Chondrocyte (in vitro differentiated cells): ENCODE data around the gene PLXND1. TPM values are rescaled to one million over a fixed set of nuclear protein-coding genes. Genes with fewer than 3 reads are reported as not detected.

Experiments
- DNase-seq: peaks from one replicate; pipeline ENCODE4 v3.0.0; 2021; ENCODE audit warnings: mixed read lengths, low spot score
- H3K27ac Mint-ChIP-seq: one replicate; pipeline ENCODE4 v1.8.0; 2021; ENCODE audit warnings: mild to moderate bottlenecking, moderate library complexity, mixed read lengths; ENCODE audit not compliant: unreplicated experiment
- H3K27me3 Mint-ChIP-seq: 2 replicates; pipeline ENCODE4 v1.8.0; 2021; ENCODE audit warnings: low read depth, mixed read lengths
- H3K36me3 Mint-ChIP-seq: 2 replicates; pipeline ENCODE4 v1.8.0; 2021; ENCODE audit warnings: low read depth, mixed read lengths
- H3K4me1 Mint-ChIP-seq: 2 replicates; pipeline ENCODE4 v1.8.0; 2021; ENCODE audit warnings: low read depth, mild to moderate bottlenecking, mixed read lengths
- H3K4me3 Mint-ChIP-seq: one replicate; pipeline ENCODE4 v1.8.0; 2021; ENCODE audit warnings: mild to moderate bottlenecking, moderate library complexity, mixed read lengths; ENCODE audit not compliant: unreplicated experiment
- H3K9me3 Mint-ChIP-seq: 2 replicates; pipeline ENCODE4 v1.8.0; 2021; ENCODE audit warnings: low read depth, mixed read lengths
- CTCF ChIP-seq: fragments of 200-600 bp; sonication (generic); IDR thresholded peaks from 2 replicates; pipeline ENCODE4 v1.5.0; 2021; ENCODE audit warnings: antibody characterized with exemption, mild to moderate bottlenecking, moderate library complexity
- total RNA-seq: library from RNA; stranded (reverse); gene quantifications from 3 replicates; pipeline ENCODE4 v1.2.1, GENCODE V29; 2021

PLXND1 gene
- total RNA-seq, 1 donor from 2014 or later = 267 TPM

GRCh38 chr3:129626744-129627349, 20.4 kb upstream of the PLXND1 start:
- H3K4me3 Mint-ChIP-seq = peak overlapping the region; percentile 74
- peak; percentile 31 for TF ChIP-seq CTCF
- peak; percentile 90 for DNase-seq
- no peaks in the 10 kb centered on the region for H3K36me3 Mint-ChIP-seq
- no peaks in the 10 kb centered on the region for H3K27me3 Mint-ChIP-seq
- peak overlapping the region; percentile 96 for H3K27ac Mint-ChIP-seq
- peaks cover 58% of the 10 kb centered on the region for H3K4me1 Mint-ChIP-seq
- H3K9me3 Mint-ChIP-seq = no peaks in the 10 kb centered on the region

- peaks cover 64% of the 10 kb centered on the region for H3K4me1 Mint-ChIP-seq
- H3K36me3 Mint-ChIP-seq = no peaks in the 10 kb centered on the region
- no peaks in the 10 kb centered on the region for H3K27me3 Mint-ChIP-seq
- DNase-seq = peak; percentile 77
- H3K27ac Mint-ChIP-seq = peak overlapping the region; percentile 96
- TF ChIP-seq CTCF = peak; percentile 33
- H3K4me3 Mint-ChIP-seq = no peak overlapping the region
- H3K9me3 Mint-ChIP-seq = no peaks in the 10 kb centered on the region
These were observed 18.8 kb upstream of the PLXND1 start for GRCh38 chr3:129625072-129625874.

GRCh38 chr3:129624347-129625071, 18.0 kb upstream of the PLXND1 start:
- Mint-ChIP-seq H3K4me3 (no peak overlapping the region), H3K27me3 (no peaks in the 10 kb centered on the region), H3K27ac (peak overlapping the region; percentile 96), H3K4me1 (peaks cover 64% of the 10 kb centered on the region), H3K9me3 (no peaks in the 10 kb centered on the region), H3K36me3 (no peaks in the 10 kb centered on the region)
- peak; percentile 53 for DNase-seq
- no peak for TF ChIP-seq CTCF

DNA sequence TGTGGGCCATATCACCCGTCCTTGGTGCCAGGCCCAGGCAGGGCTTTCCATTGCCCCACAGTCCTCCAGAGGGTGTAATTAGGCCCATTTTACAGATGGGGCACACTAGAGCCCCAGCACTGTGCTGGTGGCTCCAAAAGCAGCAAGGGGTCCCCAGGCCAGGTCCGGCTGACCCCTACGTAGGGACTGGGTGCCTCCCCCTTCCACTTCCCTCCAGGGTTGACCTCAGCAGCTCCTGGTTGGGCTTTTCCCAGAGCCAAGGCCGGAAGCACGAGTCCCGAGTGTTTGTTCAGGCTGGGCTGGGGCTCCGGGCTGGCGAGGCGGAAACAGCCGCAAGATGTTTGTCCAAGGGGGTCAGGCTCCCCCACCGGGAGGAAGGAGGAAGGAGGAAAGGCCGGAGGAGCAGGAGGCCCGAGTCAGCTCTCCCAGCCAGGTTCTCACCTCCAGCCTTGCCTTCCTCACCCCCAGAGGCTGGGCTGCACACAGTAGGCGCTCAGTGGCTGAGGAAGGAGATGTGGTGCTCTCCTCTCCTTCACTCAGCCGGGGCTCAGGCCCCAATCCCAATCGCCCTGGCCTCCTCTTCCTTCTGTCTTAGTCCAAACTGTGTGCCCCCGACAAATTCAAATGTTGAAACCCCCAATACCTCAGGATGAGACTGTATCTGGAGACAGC, 17.1 kb upstream of the PLXND1 start:
- Mint-ChIP-seq H3K4me3 (no peak overlapping the region), H3K27ac (peak overlapping the region; percentile 73), H3K27me3 (no peaks in the 10 kb centered on the region), H3K4me1 (peaks cover 69% of the 10 kb centered on the region), H3K9me3 (no peaks in the 10 kb centered on the region), H3K36me3 (no peaks in the 10 kb centered on the region)
- no peak for DNase-seq
- no peak for TF ChIP-seq CTCF

- no peak overlapping the region for H3K4me3 Mint-ChIP-seq
These were observed 16.5 kb upstream of the PLXND1 start for GRCh38 chr3:129622933-129623332.

More at GRCh38 chr3:129622933-129623332, 16.5 kb upstream of the PLXND1 start:
- H3K4me1 Mint-ChIP-seq = peaks cover 71% of the 10 kb centered on the region
- no peaks in the 10 kb centered on the region for H3K9me3 Mint-ChIP-seq
- no peaks in the 10 kb centered on the region for H3K36me3 Mint-ChIP-seq
- no peak overlapping the region for H3K27ac Mint-ChIP-seq
- H3K27me3 Mint-ChIP-seq = no peaks in the 10 kb centered on the region
- DNase-seq = no peak
- no peak for TF ChIP-seq CTCF
